MM.1S (cell line): ENCODE data around the gene CD300LF.
A peak's percentile ranks its signal among the peaks of the same experiment; 100 is the strongest.

Source experiments
- CTCF ChIP-seq: fragments of 300-600 bp; sonication (generic); IDR thresholded peaks from 2 replicates; pipeline ENCODE4 v1.5.1; 2016; ENCODE audit warnings: antibody characterized with exemption, low read length, mixed read lengths
- EZH2 ChIP-seq: fragments of 300-600 bp; sonication (generic); optimal IDR thresholded peaks from 2 replicates; pipeline ENCODE3; 2017; ENCODE audit warnings: low read depth, mild to moderate bottlenecking, antibody characterized with exemption, low read length, mixed read lengths
- EZH2phosphoT487 ChIP-seq: fragments of 300-600 bp; sonication (generic); IDR thresholded peaks from 2 replicates; pipeline ENCODE4 v1.6.1; 2018; ENCODE audit warnings: antibody characterized with exemption, low read length

- TF ChIP-seq CTCF (peak; percentile 33), EZH2phosphoT487 (no peak), EZH2 (no peak)
Measured at GRCh38 chr17:74748529-74749278, 36.0 kb upstream of the CD300LF start, which contains the start of gene NHERF1.
